ACHN (cell line): ENCODE results near the gene IL17C.

ENCODE experiments used
- DNase-seq: peaks from one replicate; pipeline ENCODE4 v3.0.0-alpha.2; 2015
- in situ Hi-C: cut with HindIII; loops from 2 replicates; pipeline ENCODE4 v1.10.0; 2017; ENCODE audit warnings: low sequenced_read_pairs, low pct_ligation_motif_present, low pct_unique_long_range_greater_than_20kb

Gene IL17C

GRCh38 chr16:88651989-88652761 is 13.8 kb downstream of the IL17C start:
- no peak for DNase-seq
- in situ Hi-C loops: no loop called here

DNA sequence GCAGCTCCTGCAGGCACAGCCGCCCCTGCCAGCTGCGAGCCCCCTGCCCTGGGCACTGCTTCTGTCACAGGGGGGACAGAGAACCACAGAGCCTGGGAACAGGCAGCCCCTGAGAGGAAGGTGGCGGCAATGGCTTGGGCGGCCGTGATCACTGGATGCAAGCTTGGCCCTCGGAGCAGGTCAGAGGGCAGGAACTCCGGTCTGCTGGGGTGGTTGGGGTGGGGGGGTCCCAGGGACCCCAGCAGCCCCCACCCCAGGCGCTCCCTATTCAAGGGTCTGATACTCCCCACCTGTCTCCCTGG is 14.3 kb downstream of the IL17C start:
- in situ Hi-C loops: no loop called here
- no peak for DNase-seq

GRCh38 chr16:88653101-88653500 is 14.7 kb downstream of the IL17C start:
- in situ Hi-C loops: no loop called here
- no peak for DNase-seq

- in situ Hi-C loops: no loop called here
- no peak for DNase-seq
Observed at GRCh38 chr16:88653596-88654362, 15.4 kb downstream of the IL17C start.

DNA sequence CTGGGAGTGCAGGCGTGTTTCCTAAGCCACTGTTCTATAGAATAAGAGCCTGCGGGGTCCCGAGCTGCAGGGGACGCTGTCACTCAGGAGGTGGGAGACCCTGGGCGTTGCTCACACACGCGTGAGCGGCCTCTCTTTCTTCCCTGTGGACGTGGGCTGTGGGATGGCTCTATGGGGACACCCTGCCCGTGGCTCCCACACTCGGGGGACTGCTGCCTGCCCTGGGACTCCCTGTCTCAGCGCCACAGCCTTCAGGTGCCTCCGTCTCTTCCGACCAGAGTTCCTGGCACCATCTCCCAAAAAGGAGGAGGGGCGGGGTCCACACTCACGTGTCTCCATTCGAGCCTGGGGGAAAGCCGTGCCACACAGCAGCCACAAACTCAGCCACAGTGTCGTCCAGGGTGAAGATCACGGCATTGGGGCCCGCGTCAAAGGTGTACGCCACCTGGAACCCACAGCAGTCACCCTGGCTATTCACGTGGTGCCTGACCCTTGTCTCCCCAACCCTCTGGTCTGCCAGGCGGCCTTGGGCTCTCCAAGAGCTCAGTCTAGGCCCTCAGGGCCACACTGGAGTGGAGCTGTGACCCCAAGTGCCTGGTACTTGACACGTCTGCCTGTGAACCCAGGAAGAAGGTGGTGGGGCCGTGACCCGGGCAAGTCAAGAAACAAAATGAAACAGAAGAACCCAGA is 16.1 kb downstream of the IL17C start:
- in situ Hi-C loops: no loop called here
- DNase-seq: no peak

DNA sequence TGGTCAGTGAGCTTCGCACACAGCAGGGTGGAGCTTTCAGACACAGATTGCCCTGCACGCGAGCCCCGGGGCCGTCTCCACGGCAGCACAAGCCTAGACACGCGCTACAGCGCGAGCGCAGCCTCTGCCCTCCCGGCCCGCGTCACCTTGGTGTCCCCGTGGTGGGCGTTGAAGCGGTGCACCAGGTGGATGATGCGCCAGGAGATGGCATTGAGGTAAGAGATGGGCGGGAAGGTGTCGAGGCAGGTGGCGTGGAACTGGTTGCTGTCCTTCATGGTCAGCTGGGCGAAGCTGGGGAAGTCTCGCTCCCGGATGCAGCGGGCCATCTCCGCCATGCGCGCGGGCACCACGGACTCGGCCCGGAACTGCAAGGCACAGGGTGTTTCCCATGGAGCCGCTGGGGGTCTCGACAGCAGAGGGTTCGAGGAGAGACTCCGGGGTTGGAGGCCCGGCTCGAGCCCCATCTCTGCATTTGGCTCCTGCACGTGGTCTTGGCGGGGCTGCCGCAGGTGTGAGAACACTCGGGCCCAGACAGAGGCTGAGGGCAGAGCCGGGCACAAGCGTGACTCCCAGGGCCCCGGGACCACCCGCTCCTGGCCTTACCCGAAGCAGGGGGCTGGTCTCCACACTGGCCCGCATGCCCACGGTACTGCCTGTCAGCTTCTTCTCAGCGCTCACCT is 16.8 kb downstream of the IL17C start:
- no peak for DNase-seq
- in situ Hi-C loops: no loop called here

DNA sequence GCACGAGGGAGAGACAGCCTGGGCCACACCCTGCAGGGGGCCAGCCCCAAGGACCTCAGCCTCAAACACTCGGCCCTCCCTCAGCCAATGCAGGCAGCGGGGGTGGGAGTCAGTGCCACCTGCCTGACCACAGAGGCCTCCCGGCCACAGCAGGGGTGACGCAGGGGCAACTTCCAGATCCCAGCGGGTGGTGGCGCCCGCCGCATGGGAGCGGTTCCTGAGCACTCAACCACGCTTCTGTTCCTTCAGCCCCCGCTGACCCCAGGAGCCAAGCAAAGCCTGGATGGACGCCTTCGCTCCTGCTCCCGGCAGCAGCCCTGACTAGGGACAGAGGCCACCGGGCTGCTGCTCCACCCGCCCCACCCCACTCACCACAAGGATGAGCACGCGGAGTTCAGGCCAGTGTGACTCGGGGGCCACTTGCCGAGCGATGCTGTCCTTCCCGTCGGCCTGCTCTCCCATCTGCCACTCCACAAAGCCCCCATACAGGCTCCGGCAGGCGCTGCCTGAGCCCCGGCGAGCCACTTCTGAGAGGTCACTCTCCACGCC is 17.4 kb downstream of the IL17C start:
- in situ Hi-C loops: no loop called here
- DNase-seq: no peak

DNA sequence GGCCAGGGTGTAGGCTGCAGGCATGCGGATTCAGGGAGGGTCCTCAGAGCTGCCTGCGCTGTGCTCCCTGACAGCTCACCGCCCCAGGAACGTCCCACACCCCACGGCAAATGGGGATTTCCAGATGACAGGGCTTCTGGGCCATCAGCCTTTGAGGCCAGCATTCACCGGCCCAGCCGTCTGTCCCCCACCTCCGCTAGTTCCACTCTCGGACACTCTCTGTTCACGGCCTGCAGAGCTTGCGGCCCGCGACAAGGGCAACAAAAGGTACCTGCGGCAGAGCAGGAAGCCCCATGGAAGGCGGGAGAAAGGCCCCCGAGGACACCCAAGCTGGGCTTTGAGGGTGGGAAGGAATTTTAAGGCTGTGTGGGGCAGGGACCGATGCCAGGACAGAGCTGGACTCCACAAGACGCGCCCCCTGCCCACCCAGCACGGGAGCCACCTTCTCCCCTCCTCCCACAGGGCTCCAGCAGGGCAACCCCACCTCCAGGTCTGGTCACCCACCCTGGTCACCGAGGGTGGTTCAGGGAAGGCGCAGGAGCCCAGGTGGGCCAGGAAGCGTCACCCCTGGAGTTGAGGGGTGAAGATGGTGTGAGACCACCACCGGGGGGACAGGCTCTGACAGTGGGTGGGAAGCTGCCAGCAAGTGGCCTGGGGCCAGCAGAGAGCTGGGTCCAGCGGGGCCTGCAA is 18.1 kb downstream of the IL17C start:
- DNase-seq: no peak
- in situ Hi-C loops: no loop called here

DNA sequence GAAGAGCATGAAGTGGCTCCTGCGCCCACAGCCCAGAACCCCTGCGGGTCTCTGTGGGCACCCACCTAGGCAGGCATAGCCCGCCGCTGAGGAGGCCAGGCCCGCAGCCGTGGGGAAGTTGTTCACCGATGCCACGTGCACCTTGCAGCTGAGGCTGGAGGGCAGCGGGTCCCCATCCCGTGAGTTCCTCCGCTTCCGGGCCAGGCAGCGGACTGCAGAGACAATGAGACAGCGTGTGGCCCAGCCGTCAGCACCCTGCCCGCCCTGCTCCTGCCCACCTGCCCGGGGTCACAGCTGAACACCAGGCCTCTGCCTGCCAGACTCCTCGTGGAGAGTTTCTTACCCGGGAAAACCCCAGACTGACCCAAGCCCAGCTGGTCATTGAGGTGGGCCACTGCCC is 19.0 kb downstream of the IL17C start:
- in situ Hi-C loops: no loop called here

GRCh38 chr16:88658714-88659113 is 20.3 kb downstream of the IL17C start:
- no peak for DNase-seq
- in situ Hi-C loops: no loop called here

More for the DNA sequence above, 19.0 kb downstream of the IL17C start:
- DNase-seq: no peak

DNA sequence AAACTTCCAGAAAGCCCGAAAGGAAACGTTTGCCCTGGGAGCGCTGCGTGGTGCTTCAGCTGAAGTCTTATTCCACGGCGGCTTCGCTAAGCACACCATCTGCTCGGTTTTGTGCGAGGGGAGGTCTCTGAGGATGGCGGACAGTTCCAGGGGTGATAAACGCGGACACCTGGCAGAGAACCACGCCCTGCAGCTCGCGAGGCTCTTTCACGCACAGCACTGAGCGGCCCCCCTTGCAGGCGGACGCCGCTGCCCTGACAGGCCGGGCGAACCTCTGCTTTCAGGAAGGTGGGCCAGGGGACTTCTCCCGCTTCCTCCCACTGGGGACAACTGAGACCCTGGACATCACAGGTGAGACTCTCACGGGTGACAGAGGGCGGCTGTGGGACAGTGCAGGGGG is 20.8 kb downstream of the IL17C start:
- in situ Hi-C loops: no loop called here
- no peak for DNase-seq

DNA sequence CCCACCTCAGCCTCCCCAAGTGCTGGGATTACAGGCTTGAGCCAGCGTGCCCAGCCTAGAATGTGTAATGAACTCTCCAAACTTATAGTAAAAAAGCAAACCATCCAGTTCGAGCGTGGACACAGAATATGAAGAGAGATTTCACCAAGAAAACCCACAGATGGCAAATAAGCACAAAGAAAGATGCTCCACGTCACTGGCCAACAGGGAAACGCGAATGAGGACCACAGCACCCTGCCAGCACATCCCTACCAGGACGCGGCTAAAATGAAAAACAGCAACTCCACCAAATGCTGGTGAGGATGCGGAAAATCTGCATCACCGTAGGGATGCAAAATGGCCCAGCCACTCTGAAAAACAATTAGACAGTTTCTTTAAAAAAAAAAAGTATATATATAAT is 23.1 kb downstream of the IL17C start:
- DNase-seq: no peak
- in situ Hi-C loops: no loop called here

- in situ Hi-C loops: no loop called here
- DNase-seq: no peak
Observed at GRCh38 chr16:88662222-88662842, 24.0 kb downstream of the IL17C start.

DNA sequence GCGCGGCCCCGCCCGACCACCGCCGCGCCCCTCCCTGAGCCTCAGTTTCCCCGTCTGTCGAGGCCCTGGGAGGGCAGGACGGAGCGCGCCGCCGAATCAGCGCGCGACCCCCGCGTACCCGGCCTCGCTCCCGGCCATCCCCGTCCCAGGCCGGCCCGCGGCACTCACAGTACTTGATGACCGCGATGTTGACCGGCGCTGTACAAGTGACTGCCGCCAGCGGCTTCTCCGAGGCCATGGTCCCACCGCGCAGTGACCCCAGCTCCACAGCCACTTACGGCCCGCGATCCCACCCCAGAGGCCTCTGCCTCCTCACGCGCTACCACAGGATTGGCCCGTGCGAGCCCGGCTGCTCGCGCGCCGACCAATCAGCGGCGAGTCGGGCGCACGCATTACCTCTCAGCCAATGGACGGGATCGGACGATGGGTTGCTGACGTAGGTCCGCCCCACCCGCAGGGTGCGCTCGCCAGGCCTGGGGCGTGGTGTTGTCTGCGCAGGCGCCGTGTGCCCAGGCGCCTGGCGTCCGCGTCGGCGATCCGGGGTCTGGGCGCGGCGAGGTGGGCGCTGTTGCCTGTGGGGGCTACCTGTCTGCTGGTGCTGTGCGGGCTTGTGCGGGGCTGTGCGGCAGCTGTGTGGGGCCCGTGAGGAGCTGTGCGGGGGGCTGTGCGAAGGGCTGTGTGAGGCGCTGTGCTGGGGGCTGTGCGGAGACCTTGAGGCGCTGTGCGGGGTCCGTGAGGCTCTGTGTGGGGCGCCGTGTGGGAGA is 24.7 kb downstream of the IL17C start, which contains the start of gene MVD:
Gene MVD, minus strand, starts transcription at position 249 of the 764 bp plus-strand sequence. Its CDS starts 11 bp downstream, at position 238.
- peak; percentile 99 for DNase-seq
- in situ Hi-C loops: no loop called here

- DNase-seq: no peak
- in situ Hi-C loops: no loop called here
Observed at GRCh38 chr16:88665148-88665547, 26.8 kb downstream of the IL17C start.

DNA sequence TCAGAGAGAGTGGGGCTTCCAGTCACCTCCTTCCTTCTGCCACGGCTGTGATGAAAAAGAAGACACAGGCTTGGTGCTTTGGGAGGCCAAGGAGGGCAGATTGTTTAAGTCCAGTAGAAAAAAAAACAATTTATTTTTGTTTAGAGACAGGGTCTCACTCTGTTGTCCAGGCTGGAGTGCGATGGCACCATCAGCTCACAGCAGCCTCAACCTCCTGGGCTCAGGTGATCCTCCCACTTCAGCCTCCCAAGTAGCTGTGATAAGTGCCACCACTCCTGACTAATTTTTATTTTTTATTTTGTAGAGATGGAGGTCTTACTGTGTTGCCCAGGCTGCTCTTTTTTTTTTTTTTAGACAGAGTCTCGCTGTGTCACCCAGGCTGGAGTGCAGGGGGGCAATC is 27.2 kb downstream of the IL17C start:
- in situ Hi-C loops: no loop called here
- no peak for DNase-seq

DNA sequence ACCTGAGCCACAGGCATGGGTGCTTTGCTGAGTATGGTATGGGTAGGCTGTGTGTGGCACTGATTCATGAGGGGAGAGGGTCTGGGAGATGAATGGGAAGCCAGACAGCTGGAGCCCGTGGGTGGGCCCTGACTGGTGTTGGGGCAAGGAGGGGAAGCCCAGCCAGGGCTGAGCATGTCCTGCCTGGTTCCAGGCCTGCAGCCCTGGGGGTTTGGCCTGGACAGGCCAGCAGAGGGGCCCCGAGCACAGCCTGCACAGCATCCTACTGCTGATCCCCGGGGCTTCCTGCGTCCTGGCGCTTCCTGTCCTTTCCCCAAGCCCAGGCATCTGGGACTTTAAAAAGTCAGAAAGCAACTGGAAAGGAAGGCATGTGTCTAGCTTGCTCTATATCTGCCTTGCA is 29.1 kb downstream of the IL17C start:
- in situ Hi-C loops: no loop called here
- no peak for DNase-seq
